HepG2 (cell line): ENCODE measurements around the gene ACTA2. TPM values are rescaled to one million over a fixed set of nuclear protein-coding genes. Genes with fewer than 3 reads are reported as not detected.

Experiments
- ADNP ChIP-seq: sonication (generic); formaldehyde crosslinking; IDR thresholded peaks from 2 replicates; pipeline ENCODE4 v1.4.0; 2020; ENCODE audit warnings: missing genetic modification reagents
- ATF6 ChIP-seq: sonication (generic); formaldehyde crosslinking; conservative IDR thresholded peaks from 2 replicates; pipeline ENCODE4 v1.4.0; 2020; ENCODE audit warnings: missing genetic modification reagents
- BORCS8-MEF2B ChIP-seq: sonication (generic); formaldehyde crosslinking; IDR thresholded peaks from 2 replicates; pipeline ENCODE4 v1.8.0; 2022; ENCODE audit warnings: mild to moderate bottlenecking, missing genetic modification reagents
- CENPX ChIP-seq: sonication (generic); formaldehyde crosslinking; IDR thresholded peaks from 2 replicates; pipeline ENCODE4 v1.9.0; 2021; ENCODE audit warnings: mild to moderate bottlenecking, missing genetic modification reagents, moderate library complexity
- E2F1 ChIP-seq: sonication (generic); formaldehyde crosslinking; IDR thresholded peaks from 2 replicates; pipeline ENCODE4 v1.5.0; 2020; ENCODE audit warnings: missing genetic modification reagents
- ETV6 ChIP-seq: sonication (generic); formaldehyde crosslinking; conservative IDR thresholded peaks from 2 replicates; pipeline ENCODE4 v1.4.0; 2020; ENCODE audit warnings: missing genetic modification reagents
- GATAD1 ChIP-seq: IDR thresholded peaks from 2 replicates; pipeline ENCODE4 v1.6.1; 2016; ENCODE audit warnings: missing genetic modification reagents, missing compliant biosample characterization
- GZF1 ChIP-seq: sonication (generic); formaldehyde crosslinking; IDR thresholded peaks from 2 replicates; pipeline ENCODE4 v1.5.1; 2020; ENCODE audit warnings: mild to moderate bottlenecking, missing genetic modification reagents
- HOXA3 ChIP-seq: sonication (generic); formaldehyde crosslinking; IDR thresholded peaks from 2 replicates; pipeline ENCODE4 v1.5.0; 2020; ENCODE audit warnings: missing genetic modification reagents
- KDM2A ChIP-seq: sonication (generic); formaldehyde crosslinking; IDR thresholded peaks from 2 replicates; pipeline ENCODE4 v1.4.0; 2020; ENCODE audit warnings: low read depth, missing genetic modification reagents, borderline replicate concordance
- MAF1 ChIP-seq: sonication (generic); formaldehyde crosslinking; IDR thresholded peaks from 2 replicates; pipeline ENCODE4 v1.5.0; 2020; ENCODE audit warnings: missing genetic modification reagents, borderline replicate concordance
- NBN ChIP-seq: fragments of 450-650 bp; conservative IDR thresholded peaks from 2 replicates; pipeline ENCODE4 v1.6.1; 2017
- RFXANK ChIP-seq: IDR thresholded peaks from 2 replicates; pipeline ENCODE4 v1.6.1; 2016
- THAP7 ChIP-seq: sonication (generic); formaldehyde crosslinking; IDR thresholded peaks from 2 replicates; pipeline ENCODE4 v1.8.1; 2023; ENCODE audit warnings: mild to moderate bottlenecking, missing genetic modification reagents
- THRA ChIP-seq: sonication (generic); formaldehyde crosslinking; IDR thresholded peaks from 2 replicates; pipeline ENCODE4 v1.4.0; 2020; ENCODE audit warnings: missing genetic modification reagents, borderline replicate concordance
- THYN1 ChIP-seq: sonication (generic); formaldehyde crosslinking; IDR thresholded peaks from 2 replicates; pipeline ENCODE4 v1.8.1; 2023; ENCODE audit warnings: low read depth, mild to moderate bottlenecking, moderate library complexity, missing genetic modification reagents, borderline replicate concordance
- ZBTB4 ChIP-seq: sonication (generic); formaldehyde crosslinking; IDR thresholded peaks from 2 replicates; pipeline ENCODE4 v1.4.0; 2020; ENCODE audit warnings: missing genetic modification reagents, mild to moderate bottlenecking, borderline replicate concordance
- ZFP36 ChIP-seq: fragments of 150-350 bp; IDR thresholded peaks from 2 replicates; pipeline ENCODE4 v1.6.1; 2018; ENCODE audit warnings: borderline replicate concordance, low read length, low read depth; ENCODE audit not compliant: partially characterized antibody
- ZNF597 ChIP-seq: sonication (generic); formaldehyde crosslinking; IDR thresholded peaks from 2 replicates; pipeline ENCODE4 v1.5.0; 2020; ENCODE audit warnings: missing genetic modification reagents
- ZNF780A ChIP-seq: sonication (generic); formaldehyde crosslinking; IDR thresholded peaks from 2 replicates; pipeline ENCODE4 v1.8.0; 2022; ENCODE audit warnings: mild to moderate bottlenecking, missing genetic modification reagents, moderate library complexity
- polyA plus RNA-seq, 8 experiments: library from polyadenylated mRNA; depleted of rRNA in 3 of 8; stranded (reverse) in 7 of 8; unstranded in 1 of 8; fragments of >200 nt; fragmentation: Illumina TruSeq in 4 of 8; extraction: Trizol in 4 of 8; gene quantifications; 2 replicates each; pipeline versions ENCODE4 v1.2.1 to v1.2.3, GENCODE V29; 2011 to 2016; ENCODE audit warnings: low read depth in 4 of 8, missing spikeins in 1 of 8, mixed read lengths in 1 of 8; ENCODE audit not compliant: insufficient read depth in 1 of 8
- total RNA-seq, 5 experiments: library from RNA; depleted of rRNA; stranded (reverse); fragments of >200 nt; fragmentation: Illumina TruSeq; extraction: Trizol; gene quantifications; 2 replicates each; pipeline ENCODE4 v1.2.3, GENCODE V29; 2016; ENCODE audit warnings: low read depth in 1 of 5

Gene ACTA2
- total and polyA plus RNA-seq, 2 of the 13 experiments (the other 11 are each of a cell fraction or from before 2014, with no cell fraction given) = 21.8 to 59.9 TPM

GRCh38 chr10:88990384-88991160 is 38.0 kb upstream of the ACTA2 start, which contains the start of gene FAS (continued):
- TF ChIP-seq BORCS8-MEF2B (CRISPR knock-in tag) (no peak), THRA (CRISPR knock-in tag) (0 out of 2 replicates have a peak, but pooled peaks have one; percentile 5), RFXANK (no peak), ADNP (CRISPR knock-in tag) (no peak), GZF1 (no peak), HOXA3 (CRISPR knock-in tag) (no peak), ZFP36 (no peak), ZNF597 (CRISPR knock-in tag) (no peak), THYN1 (CRISPR knock-in tag) (no peak), MAF1 (CRISPR knock-in tag) (no peak), THAP7 (CRISPR knock-in tag) (no peak), ETV6 (no peak), ZBTB4 (CRISPR knock-in tag) (no peak), GATAD1 (CRISPR knock-in tag) (no peak), NBN (no peak), ZNF780A (CRISPR knock-in tag) (no peak), CENPX (CRISPR knock-in tag) (no peak), KDM2A (peak; percentile 33; the same call in 1 of the 2 replicates), ATF6 (CRISPR knock-in tag) (no peak), E2F1 (CRISPR knock-in tag) (no peak)
